Gastroesophageal sphincter (tissue), 3 donors: ENCODE data around the gene THBS2.

Source experiments
- CTCF ChIP-seq, 4 experiments: fragments of 200-600 bp in 2 of 4; fragments of 450-650 bp in 2 of 4; sonication (generic) in 1 of 4; IDR thresholded peaks; one replicate each; pipeline ENCODE4 v1.5.1; 2017 to 2019; ENCODE audit warnings: antibody characterized with exemption in 4 of 4, mild to moderate bottlenecking in 2 of 4, moderate library complexity in 2 of 4
- POLR2A ChIP-seq, 2 donors: fragments of 450-650 bp; IDR thresholded peaks; one replicate each; pipeline ENCODE4 v1.6.1; 2017; ENCODE audit warnings: antibody characterized with exemption in 2 of 2, mild to moderate bottlenecking in 2 of 2, moderate library complexity in 1 of 2
- POLR2AphosphoS5 ChIP-seq: sonication (generic); formaldehyde crosslinking; IDR thresholded peaks from one replicate; pipeline ENCODE4 v1.6.1; 2017; ENCODE audit warnings: antibody characterized with exemption

DNA sequence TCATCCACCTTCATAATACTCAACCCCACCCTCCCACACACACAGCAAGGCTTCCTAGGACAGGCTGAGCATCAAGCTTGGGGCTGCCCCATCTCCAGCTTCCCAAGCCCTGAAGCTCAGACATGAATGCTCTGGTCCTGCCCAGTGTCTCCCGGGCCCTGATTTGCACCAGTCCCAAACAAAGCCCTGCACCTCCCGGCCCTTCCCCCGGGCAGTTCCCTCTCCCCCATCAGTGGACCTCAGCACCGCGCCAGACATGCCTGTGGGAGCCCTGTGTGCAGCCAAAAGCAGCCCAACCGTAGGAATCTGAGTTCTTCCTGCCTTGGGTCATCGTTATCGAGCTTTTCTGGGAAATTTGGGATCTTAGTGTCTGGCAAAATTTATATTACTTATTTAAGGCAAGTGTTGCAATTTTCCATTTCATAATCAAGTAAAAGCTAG lies 63.5 kb downstream of the THBS2 start:
- peak; percentile 88 for TF ChIP-seq POLR2AphosphoS5
- no peak for TF ChIP-seq CTCF (IDR thresholded peaks at IDR 0.05)
- no peak for TF ChIP-seq POLR2A (IDR thresholded peaks at IDR 0.05)
